GM12892 (cell line): ENCODE measurements around the gene SLIT3.
"Not testable (repeated sequence)": the region's sequence is repeated elsewhere in the genome, so short reads cannot be mapped to it uniquely, and the experiment has no call there.

Experiments
- DNase-seq: peaks from one replicate; pipeline ENCODE4 v3.0.0; 2011; ENCODE audit not compliant: insufficient read length
- FAIRE-seq: peaks from 2 replicates; lab custom pipeline; 2011; peaks lifted over from hg19 to GRCh38; lab: Jason Lieb, UNC
- POLR2A ChIP-seq: IDR thresholded peaks from 2 replicates; pipeline ENCODE4 v1.6.1; 2011; ENCODE audit warnings: low read depth, low read length, control low read depth
- POLR2AphosphoS5 ChIP-seq: IDR thresholded peaks from 2 replicates; pipeline ENCODE4 v1.6.1; 2011; ENCODE audit warnings: low read depth, low read length, control low read depth
- TAF1 ChIP-seq: IDR thresholded peaks from 2 replicates; pipeline ENCODE4 v1.6.1; 2011; ENCODE audit warnings: low read depth, mild to moderate bottlenecking, control low read depth, low read length, borderline replicate concordance

The SLIT3 gene

GRCh38 chr5:168637281-168637680 is 663.7 kb downstream of the SLIT3 start:
- FAIRE-seq, result no peak
- TF ChIP-seq TAF1 (no peak), POLR2AphosphoS5 (no peak), POLR2A (no peak)
- no peak for DNase-seq

GRCh38 chr5:168630958-168631357 is 670.0 kb downstream of the SLIT3 start:
- FAIRE-seq, DNase-seq: not testable (repeated sequence)

- DNase-seq, result no peak
- FAIRE-seq, result peak; percentile 44
- TF ChIP-seq POLR2A, result no peak
- no peak for TF ChIP-seq TAF1
- TF ChIP-seq POLR2AphosphoS5, result no peak
Observed at GRCh38 chr5:168624850-168625364, 676.0 kb downstream of the SLIT3 start.

- FAIRE-seq, result no peak
- no peak for DNase-seq
- TF ChIP-seq POLR2A, result no peak
- TF ChIP-seq POLR2AphosphoS5, result no peak
- TF ChIP-seq TAF1, result no peak
Observed at GRCh38 chr5:168620807-168621206, 680.1 kb downstream of the SLIT3 start.

GRCh38 chr5:168614661-168615060 is 686.3 kb downstream of the SLIT3 start:
- FAIRE-seq (no peak), DNase-seq (no peak)
- TF ChIP-seq POLR2A (no peak), TAF1 (no peak), POLR2AphosphoS5 (no peak)

- DNase-seq (no peak), FAIRE-seq (no peak)
- TF ChIP-seq TAF1 (no peak), POLR2A (no peak), POLR2AphosphoS5 (no peak)
Observed at GRCh38 chr5:168613996-168614395, 686.9 kb downstream of the SLIT3 start.

- DNase-seq (no peak), FAIRE-seq (no peak)
- TF ChIP-seq POLR2A (no peak), POLR2AphosphoS5 (no peak)
Observed at GRCh38 chr5:168613396-168613795, 687.5 kb downstream of the SLIT3 start.

GRCh38 chr5:168612996-168613395 is 687.9 kb downstream of the SLIT3 start:
- no peak for DNase-seq
- no peak for TF ChIP-seq POLR2AphosphoS5
- no peak for TF ChIP-seq POLR2A
- no peak for TF ChIP-seq TAF1
- FAIRE-seq, result no peak

- DNase-seq (no peak), FAIRE-seq (no peak)
- TF ChIP-seq TAF1 (no peak), POLR2A (no peak), POLR2AphosphoS5 (no peak)
Observed at GRCh38 chr5:168612123-168612522, 688.8 kb downstream of the SLIT3 start.
